HG02623 (cell line): ENCODE data around the gene SSB.
"Not testable (repeated sequence)": the region's sequence is repeated elsewhere in the genome, so short reads cannot be mapped to it uniquely, and the experiment has no call there.

Experiments
- ATAC-seq: cut with Tn5 transposase; IDR thresholded peaks from one replicate; pipeline ENCODE4 v1.9.1; 2021; ENCODE audit warnings: moderate library complexity; ENCODE audit not compliant: unreplicated experiment

SSB gene

GRCh38 chr2:169798718-169799592 is at the start of gene SSB:
TSS of gene SSB (plus strand) at chr2:169798871. CDS start at chr2:169800961, 2,090 bp downstream.
- peak; percentile 98 for ATAC-seq

- no peak for ATAC-seq
These were observed 45.9 kb upstream of the SSB start for GRCh38 chr2:169752752-169753151.

DNA sequence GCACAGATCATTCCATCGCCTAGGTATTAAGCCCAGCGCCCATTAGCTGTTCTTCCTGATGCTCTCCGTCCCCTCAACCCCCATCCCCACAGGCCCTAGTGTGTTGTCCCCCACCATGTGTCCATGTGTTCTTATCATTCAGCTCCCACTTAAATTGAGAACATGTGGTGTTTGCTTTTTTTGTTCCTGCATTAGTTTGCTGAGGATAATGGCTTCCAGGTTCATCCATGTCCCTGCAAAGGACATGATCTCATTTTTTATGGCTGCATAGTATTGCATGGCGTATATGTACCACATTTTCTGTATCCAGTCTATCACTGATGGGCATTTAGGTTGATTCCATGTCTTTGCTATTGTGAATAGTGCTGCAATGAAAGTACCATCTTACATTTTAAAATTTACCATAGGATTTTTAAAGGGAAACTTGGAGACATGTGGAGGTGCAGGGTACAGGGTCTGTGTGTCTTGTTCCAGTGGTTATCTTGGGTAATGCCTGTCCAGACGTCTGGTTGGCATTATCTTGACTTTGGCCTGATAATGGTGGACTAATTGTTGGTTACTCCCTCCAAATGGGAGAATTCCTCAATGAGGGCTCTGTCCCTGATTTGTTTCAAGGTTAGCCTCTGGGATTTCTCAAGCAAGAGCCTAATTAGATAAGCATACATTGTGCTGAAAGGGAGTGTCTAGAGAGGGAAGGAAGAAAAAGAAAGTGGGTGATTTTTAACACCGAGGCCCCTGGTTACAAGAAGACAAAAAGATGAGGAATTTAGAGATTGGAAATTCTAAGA is 43.4 kb upstream of the SSB start:
- ATAC-seq, result no peak

DNA sequence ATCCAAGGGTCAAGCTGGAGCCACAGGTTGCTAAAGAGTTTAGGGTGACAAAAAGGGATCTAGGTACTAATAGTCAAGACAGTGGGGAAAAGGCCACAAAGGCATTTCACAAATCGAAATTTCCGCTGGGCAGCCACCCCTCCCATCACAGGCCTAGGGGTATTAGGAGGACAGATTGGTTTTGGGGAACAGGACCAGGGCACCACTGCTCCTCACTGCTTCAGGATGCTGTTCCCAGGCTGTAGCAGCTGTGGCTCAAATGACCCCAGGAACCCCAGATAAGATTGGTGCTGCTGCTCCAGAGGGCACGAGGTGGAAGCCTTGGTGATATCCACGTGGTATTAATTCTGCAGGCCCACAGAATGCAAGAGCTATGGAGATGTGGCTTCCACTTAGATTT is 42.3 kb upstream of the SSB start:
- no peak for ATAC-seq

DNA sequence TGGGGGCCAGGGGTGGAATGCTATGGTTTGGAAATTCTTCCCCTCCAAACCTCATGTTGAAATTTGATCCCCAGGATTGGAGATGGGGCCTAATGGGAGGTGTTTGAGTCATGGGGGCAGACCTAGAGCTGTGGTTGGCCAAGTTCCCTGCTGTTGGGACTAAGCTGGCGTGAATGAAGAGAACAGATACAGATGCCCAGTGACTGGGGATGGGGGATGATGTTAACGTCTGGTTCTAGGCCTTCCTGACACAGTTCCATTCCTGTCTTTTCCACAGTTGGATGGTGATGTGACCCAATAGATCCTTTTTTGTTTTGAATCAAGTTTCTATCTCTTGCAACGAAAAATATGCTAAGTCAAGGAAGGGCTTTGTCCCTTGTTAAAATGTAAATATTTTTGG is 41.3 kb upstream of the SSB start:
- no peak for ATAC-seq

DNA sequence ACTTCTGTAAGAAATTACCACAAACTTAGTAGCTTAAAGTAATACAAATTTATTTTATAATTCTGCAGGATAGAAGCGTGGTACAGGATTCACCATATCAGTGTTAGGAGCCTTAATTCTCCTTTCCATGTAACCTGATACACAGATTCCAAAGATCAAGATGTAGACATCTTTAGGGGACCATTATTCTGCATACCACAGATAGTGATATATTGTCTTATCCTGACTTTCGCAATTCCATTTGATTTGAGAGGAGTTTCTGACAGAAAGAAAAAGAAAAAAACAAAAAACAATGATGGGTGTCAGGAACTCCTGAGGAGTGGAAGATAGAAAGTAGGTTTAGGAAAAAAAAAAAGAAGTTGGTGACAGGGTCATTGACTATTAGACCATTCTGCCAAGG is 40.9 kb upstream of the SSB start:
- ATAC-seq, result no peak

- ATAC-seq, result no peak
These were observed 38.7 kb upstream of the SSB start for GRCh38 chr2:169759987-169760386.

- ATAC-seq, result not testable (repeated sequence)
These were observed 37.9 kb upstream of the SSB start for GRCh38 chr2:169760798-169761197.

- ATAC-seq, result no peak
These were observed 37.3 kb upstream of the SSB start for GRCh38 chr2:169761251-169761969.

GRCh38 chr2:169761970-169762292 is 36.7 kb upstream of the SSB start:
- no peak for ATAC-seq

DNA sequence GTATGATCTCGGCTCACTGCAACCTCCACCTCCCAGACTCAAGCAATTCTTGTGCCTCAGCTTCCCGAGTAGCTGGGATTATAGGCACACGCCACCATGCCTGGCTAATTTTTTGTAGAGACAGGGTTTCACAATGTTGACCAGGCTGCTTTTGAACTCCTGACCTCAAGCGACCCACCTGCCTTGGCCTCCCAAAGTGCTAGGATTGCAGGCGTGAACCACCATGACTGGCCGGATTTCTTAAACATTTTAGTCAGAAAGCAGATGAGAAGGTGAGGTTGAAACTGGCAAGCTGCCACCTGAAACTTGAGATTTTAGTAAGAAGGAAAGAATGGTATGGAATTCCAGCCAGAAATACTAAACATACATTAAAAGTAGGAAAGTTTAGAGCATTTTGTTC is 33.1 kb upstream of the SSB start:
- no peak for ATAC-seq

DNA sequence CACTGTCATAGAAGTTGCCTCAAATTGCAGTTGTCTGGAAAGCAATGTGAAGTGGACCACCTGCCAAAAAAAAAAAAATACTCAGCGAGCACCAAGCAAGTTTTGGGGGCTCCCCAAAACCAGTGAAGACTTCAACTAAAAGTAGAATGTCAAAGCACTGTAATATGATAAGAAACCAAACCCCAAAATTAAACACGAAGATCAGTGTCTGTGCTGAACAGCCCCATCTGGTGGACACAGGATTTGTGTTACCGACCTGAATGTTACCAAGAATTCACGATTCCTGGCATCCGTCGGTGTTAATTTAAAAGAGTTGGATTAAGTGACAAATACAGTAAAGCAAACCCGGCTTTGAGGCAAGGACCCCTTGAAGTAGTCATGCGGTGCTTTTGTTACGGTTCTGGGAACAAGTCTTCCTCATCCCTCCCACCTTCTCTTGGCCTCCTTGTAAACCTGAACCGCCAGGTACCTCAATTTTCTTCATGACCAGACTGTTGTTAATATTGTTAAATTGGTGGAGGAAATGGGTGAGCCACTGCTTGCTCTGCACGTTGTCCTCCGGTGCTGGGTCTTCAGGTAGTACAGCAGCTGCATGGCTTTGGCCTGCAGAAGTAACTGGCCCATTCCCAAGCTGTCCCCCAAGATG is 31.3 kb upstream of the SSB start:
- no peak for ATAC-seq

DNA sequence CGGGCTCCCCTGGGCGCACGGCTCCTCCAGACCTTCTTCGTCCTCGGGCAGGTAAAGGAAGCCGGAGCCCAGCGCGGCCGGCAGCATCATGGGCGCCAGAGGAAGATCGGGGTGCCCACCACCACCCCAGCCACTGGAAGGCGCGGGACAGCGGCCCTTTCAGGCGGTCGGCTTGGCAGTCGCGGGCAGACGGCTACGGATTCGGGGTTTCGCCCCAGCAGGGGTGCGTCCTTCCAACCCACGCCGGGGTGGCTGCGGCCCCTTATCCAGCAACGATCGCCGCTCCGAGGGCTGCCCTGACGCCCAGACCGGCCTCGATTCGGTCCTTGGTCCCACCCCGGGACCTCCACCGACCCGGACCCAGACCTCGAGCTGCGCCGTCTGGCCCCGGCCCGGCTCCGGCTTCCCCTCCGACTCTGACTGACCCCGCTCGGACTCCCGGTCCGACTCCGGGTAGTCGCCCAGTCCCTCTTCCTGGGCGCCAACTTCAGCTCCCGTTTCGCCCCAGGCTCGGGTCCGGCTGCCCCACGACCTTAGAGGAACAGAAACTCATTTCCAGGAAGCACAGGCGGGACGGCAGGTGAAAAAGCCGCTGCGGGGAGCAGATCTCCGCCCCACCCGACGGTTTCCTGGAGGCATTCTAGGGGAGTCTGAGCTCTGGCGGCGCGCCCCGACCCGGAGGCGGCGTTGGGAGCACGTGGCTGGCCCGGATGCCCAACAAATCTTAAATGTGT is 30.2 kb upstream of the SSB start:
- ATAC-seq, result no peak

- no peak for ATAC-seq
These were observed 27.6 kb upstream of the SSB start for GRCh38 chr2:169771021-169771420.

GRCh38 chr2:169771612-169772011 is 27.1 kb upstream of the SSB start:
- no peak for ATAC-seq

DNA sequence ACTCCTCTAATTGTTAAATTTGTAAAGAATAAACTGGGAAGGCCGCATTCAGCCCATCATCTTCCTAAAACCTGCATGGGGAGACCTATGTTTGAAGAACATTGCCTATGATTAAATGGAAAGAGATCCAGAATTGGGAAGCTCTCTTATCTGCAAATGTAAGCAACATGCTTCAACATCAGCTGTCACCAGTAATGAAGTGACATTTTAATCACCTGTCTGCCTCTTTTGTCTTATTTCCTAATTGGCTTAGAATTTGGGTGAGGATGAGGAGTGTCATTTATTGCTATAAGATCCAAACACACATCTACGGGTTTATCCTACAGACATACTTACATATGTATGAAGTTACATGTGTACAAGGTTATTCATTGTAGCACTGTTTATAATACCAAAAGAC is 26.0 kb upstream of the SSB start:
- no peak for ATAC-seq

DNA sequence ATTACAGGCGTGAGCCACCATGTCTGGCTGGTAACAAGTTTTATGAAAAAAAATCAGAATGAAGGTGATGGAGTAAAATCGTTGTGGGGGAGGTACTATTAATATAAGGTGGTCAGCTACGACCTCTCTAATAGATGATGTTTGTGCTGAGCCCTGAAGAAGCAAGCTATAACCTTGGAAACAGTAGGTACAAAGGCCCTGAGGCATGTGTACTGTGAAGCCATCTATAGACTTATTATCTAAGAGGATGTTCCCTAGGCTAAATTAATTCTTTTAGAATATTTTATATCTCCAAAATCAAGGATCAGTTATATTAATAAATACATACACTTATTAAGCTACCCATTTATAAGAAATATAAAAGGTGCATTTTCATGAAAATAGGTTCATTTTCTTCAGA is 23.3 kb upstream of the SSB start:
- ATAC-seq, result no peak

GRCh38 chr2:169775765-169776164 is 22.9 kb upstream of the SSB start:
- ATAC-seq, result no peak

GRCh38 chr2:169776252-169776761 is 22.4 kb upstream of the SSB start:
- ATAC-seq, result no peak

DNA sequence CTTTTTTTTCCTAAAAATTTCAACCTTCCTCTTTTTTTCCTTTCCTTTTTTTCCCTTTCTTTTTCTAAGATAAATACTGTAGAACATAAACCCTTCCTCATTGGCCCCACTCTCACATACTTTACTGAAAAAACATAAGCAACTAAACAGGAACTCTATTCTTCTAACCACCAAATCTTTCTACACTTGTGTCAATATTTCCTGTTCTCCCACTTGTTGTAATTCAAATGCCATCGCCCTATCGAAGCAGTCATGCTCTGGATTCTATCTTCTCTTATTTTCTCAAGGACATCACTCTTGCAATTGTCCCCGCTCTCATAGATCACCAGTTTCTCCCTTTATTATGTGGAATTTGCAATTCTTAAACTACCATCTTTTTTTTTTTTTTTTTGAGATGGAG is 20.2 kb upstream of the SSB start:
- no peak for ATAC-seq
